ENCODE data around the gene MMS22L. TPM values are rescaled to one million over a fixed set of nuclear protein-coding genes. Genes with fewer than 3 reads are reported as not detected.

Gene MMS22L
- total and polyA plus RNA-seq, 2 experiments from 2014 or later: 2.7 to 10.1 TPM

- H3K9me2 ChIP-seq (replicated peaks; ENCODE audit: insufficient read depth): no peaks in the 10 kb centered on the region
- WGBS (ENCODE audit: low lambda C conversion rate, missing lambda C conversion rate): 96% methylated on average over 8 of the region's 8 CpGs
Observed at GRCh38 chr6:97111243-97111642, 171.8 kb downstream of the MMS22L start.

DNA sequence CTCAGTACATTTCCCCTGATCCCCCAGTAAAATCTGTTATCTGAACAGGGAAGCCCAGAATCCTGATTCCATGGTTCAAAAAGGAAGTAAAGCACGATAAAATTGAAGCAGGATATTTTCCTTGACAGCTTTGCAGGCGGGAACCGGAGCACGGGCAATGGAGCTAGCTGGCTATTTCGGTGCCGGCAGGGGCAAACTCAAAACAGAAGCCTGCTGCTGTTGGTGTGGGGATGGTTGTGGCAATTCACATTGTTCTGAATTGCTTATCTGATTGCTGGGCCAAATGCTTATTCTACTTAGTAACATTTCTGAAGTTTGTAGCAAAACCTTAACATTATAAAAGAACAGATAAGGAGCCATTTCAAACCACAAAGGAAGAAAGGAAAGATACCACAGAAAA, 172.4 kb downstream of the MMS22L start:
- WGBS (ENCODE audit: low lambda C conversion rate, missing lambda C conversion rate): 40% methylated on average over 6 of the region's 6 CpGs
- Histone ChIP-seq H3K27ac (no peak overlapping the region), H3K9me2 (replicated peaks; ENCODE audit: insufficient read depth) (no peaks in the 10 kb centered on the region), H3K36me3 (replicated peaks; ENCODE audit: insufficient read depth, low read depth) (no peaks in the 10 kb centered on the region), H3K27me3 (no peaks in the 10 kb centered on the region), H2AFZ (no peak overlapping the region), H3K4me1 (ENCODE audit: insufficient read depth) (no peaks in the 10 kb centered on the region), H3K4me2 (no peak overlapping the region), H3K4me3 (no peak overlapping the region), H3K79me2 (no peaks in the 10 kb centered on the region), H3K9me3 (ENCODE audit: low read depth) (no peaks in the 10 kb centered on the region), H4K20me1 (ENCODE audit: insufficient read depth, poor library complexity, severe bottlenecking) (no peaks in the 10 kb centered on the region)
- DNase-seq (ENCODE audit: low spot score): no peak
- no peak for TF ChIP-seq EZH2phosphoT487 (IDR thresholded peaks at IDR 0.05; ENCODE audit: low read depth, severe bottlenecking, unreplicated experiment)
- TF ChIP-seq, protein P1, sequence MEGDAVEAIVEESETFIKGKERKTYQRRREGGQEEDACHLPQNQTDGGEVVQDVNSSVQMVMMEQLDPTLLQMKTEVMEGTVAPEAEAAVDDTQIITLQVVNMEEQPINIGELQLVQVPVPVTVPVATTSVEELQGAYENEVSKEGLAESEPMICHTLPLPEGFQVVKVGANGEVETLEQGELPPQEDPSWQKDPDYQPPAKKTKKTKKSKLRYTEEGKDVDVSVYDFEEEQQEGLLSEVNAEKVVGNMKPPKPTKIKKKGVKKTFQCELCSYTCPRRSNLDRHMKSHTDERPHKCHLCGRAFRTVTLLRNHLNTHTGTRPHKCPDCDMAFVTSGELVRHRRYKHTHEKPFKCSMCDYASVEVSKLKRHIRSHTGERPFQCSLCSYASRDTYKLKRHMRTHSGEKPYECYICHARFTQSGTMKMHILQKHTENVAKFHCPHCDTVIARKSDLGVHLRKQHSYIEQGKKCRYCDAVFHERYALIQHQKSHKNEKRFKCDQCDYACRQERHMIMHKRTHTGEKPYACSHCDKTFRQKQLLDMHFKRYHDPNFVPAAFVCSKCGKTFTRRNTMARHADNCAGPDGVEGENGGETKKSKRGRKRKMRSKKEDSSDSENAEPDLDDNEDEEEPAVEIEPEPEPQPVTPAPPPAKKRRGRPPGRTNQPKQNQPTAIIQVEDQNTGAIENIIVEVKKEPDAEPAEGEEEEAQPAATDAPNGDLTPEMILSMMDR (IDR thresholded peaks at IDR 0.05; ENCODE audit: poor library complexity): no peak
- no peak for TF ChIP-seq EZH2 (IDR thresholded peaks at IDR 0.05; ENCODE audit: borderline replicate concordance)

More at GRCh38 chr6:97111243-97111642, 171.8 kb downstream of the MMS22L start:
- H3K4me2 ChIP-seq: no peak overlapping the region
- no peak overlapping the region for H3K27ac ChIP-seq
- no peak overlapping the region for H3K4me3 ChIP-seq
- no peaks in the 10 kb centered on the region for H3K79me2 ChIP-seq
- no peak for DNase-seq (ENCODE audit: low spot score)
- TF ChIP-seq EZH2 (IDR thresholded peaks at IDR 0.05; ENCODE audit: borderline replicate concordance) (no peak), EZH2phosphoT487 (IDR thresholded peaks at IDR 0.05; ENCODE audit: low read depth, severe bottlenecking, unreplicated experiment) (no peak)
- TF ChIP-seq, protein P1 (IDR thresholded peaks at IDR 0.05; ENCODE audit: poor library complexity): no peak
- no peaks in the 10 kb centered on the region for H3K27me3 ChIP-seq
- H2AFZ ChIP-seq: no peak overlapping the region
- H3K4me1 ChIP-seq (ENCODE audit: insufficient read depth): no peaks in the 10 kb centered on the region
- no peaks in the 10 kb centered on the region for H3K9me3 ChIP-seq (ENCODE audit: low read depth)
- H4K20me1 ChIP-seq (ENCODE audit: insufficient read depth, poor library complexity, severe bottlenecking): no peaks in the 10 kb centered on the region
- no peaks in the 10 kb centered on the region for H3K36me3 ChIP-seq (replicated peaks; ENCODE audit: insufficient read depth, low read depth)

DNA sequence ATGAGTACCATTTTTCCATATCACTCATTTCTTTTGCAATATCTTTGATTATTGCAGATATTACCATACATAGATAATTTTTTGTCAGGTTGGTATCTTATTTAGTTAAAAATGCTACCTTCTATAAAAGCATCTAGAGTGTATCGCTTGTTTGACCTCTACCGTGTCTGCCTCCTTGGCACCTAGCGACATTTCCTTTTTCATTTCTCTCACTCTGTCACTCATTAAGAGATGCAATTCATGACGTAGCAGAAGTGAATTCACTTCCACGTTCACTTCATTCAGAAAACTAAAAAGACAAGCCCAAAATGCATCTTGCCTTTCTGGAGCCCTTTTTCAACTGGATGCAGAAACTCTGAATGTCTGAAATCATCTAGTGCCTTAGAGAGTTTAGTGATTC, 172.9 kb downstream of the MMS22L start:
- H3K27ac ChIP-seq: no peak overlapping the region

More for the DNA sequence above, 172.9 kb downstream of the MMS22L start:
- Histone ChIP-seq H3K27me3 (no peaks in the 10 kb centered on the region), H3K9me3 (ENCODE audit: low read depth) (no peaks in the 10 kb centered on the region), H3K36me3 (replicated peaks; ENCODE audit: insufficient read depth, low read depth) (no peaks in the 10 kb centered on the region), H3K9me2 (replicated peaks; ENCODE audit: insufficient read depth) (no peaks in the 10 kb centered on the region), H3K4me1 (ENCODE audit: insufficient read depth) (no peaks in the 10 kb centered on the region), H3K4me2 (no peak overlapping the region), H3K4me3 (no peak overlapping the region), H4K20me1 (ENCODE audit: insufficient read depth, poor library complexity, severe bottlenecking) (no peaks in the 10 kb centered on the region), H3K79me2 (no peaks in the 10 kb centered on the region), H2AFZ (no peak overlapping the region)
- 73% methylated on average over 5 of the region's 5 CpGs for WGBS (ENCODE audit: low lambda C conversion rate, missing lambda C conversion rate)
- no peak for DNase-seq (ENCODE audit: low spot score)
- no peak for TF ChIP-seq EZH2 (IDR thresholded peaks at IDR 0.05; ENCODE audit: borderline replicate concordance)
- TF ChIP-seq, protein P1 (IDR thresholded peaks at IDR 0.05; ENCODE audit: poor library complexity): no peak
- TF ChIP-seq EZH2phosphoT487 (IDR thresholded peaks at IDR 0.05; ENCODE audit: low read depth, severe bottlenecking, unreplicated experiment): no peak
